Superior temporal gyrus (tissue), 1 donor: Measurements from ENCODE around the gene PER1.

Experiments
- DNase-seq: peaks from one replicate; pipeline ENCODE4 v3.0.0-alpha.2; 2016; ENCODE audit errors: extremely low spot score

Gene PER1, protein sequence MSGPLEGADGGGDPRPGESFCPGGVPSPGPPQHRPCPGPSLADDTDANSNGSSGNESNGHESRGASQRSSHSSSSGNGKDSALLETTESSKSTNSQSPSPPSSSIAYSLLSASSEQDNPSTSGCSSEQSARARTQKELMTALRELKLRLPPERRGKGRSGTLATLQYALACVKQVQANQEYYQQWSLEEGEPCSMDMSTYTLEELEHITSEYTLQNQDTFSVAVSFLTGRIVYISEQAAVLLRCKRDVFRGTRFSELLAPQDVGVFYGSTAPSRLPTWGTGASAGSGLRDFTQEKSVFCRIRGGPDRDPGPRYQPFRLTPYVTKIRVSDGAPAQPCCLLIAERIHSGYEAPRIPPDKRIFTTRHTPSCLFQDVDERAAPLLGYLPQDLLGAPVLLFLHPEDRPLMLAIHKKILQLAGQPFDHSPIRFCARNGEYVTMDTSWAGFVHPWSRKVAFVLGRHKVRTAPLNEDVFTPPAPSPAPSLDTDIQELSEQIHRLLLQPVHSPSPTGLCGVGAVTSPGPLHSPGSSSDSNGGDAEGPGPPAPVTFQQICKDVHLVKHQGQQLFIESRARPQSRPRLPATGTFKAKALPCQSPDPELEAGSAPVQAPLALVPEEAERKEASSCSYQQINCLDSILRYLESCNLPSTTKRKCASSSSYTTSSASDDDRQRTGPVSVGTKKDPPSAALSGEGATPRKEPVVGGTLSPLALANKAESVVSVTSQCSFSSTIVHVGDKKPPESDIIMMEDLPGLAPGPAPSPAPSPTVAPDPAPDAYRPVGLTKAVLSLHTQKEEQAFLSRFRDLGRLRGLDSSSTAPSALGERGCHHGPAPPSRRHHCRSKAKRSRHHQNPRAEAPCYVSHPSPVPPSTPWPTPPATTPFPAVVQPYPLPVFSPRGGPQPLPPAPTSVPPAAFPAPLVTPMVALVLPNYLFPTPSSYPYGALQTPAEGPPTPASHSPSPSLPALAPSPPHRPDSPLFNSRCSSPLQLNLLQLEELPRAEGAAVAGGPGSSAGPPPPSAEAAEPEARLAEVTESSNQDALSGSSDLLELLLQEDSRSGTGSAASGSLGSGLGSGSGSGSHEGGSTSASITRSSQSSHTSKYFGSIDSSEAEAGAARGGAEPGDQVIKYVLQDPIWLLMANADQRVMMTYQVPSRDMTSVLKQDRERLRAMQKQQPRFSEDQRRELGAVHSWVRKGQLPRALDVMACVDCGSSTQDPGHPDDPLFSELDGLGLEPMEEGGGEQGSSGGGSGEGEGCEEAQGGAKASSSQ (N-terminal part only)

DNA sequence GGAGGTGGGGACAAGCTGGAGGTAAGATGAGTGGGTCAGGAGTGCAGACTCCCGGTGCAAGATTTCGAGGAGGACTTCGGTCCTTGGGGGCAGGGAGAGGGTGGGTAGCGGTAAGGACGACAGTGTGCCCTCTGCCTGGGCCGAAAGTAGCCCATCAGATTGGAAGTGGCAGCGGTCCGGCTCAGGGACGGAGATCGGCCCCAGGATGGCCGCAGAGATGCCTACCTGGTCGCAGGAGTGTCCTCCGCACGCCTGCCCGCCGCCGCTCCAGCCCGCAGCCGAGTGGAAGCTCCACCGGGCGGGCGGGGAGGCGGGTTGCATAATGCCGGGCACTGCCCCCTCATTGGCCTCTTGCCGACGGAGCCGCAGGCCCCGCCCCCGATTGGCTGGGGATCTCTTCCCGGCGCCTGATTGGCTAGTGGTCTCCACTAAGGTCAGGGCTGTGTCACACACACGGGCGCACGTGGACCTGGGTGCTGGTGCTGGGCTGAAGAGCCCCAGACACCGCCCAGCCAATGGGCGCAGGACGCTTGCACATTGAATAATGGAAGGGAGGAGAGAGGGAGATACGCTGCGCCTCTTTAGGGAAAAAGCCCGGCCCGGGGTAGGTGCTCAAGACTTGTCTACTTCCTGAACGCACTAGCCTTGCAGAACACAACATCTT is at the start of gene PER1:
Gene PER1, minus strand, starts transcription at position 293 of the 664 bp plus-strand sequence. CDS start 1,698 bp downstream, outside the sequence.
- DNase-seq: peak; percentile 96

DNA sequence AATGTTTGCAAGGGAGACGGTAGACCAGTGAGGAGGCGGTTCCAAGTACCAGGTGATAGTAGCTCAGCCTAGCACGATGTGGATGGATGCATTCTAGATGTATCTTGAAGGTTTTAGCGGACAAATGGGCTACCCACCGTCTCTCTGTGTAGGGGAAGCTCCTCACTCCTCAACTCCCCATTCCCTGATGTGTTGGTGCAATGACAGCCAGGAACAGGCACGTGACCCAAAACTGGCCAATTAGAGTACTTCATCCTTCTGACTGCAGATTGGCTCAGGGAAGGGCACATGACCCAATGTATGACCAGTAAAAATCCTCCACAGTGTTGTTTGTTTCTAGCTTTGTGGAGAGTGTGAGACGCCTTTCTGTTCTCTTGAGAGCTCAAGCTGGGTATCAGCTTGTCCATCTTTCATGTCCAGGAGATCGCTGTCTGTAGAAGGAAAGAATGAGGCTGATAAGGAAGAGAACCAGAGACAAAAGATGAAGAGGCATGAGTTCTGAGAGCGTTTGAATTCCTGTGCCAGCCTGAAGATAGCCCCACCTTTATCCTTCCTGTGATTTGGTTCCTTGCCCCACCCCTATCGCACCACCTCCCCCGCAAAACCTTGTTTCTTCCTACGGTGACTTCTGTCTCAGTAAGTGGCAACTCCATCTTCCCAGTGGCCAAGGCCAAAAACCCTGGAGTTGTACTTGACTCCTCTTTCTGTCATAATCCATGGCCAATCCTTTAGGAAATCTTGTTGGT is 40.0 kb upstream of the PER1 start:
- DNase-seq: peak; percentile 100

DNA sequence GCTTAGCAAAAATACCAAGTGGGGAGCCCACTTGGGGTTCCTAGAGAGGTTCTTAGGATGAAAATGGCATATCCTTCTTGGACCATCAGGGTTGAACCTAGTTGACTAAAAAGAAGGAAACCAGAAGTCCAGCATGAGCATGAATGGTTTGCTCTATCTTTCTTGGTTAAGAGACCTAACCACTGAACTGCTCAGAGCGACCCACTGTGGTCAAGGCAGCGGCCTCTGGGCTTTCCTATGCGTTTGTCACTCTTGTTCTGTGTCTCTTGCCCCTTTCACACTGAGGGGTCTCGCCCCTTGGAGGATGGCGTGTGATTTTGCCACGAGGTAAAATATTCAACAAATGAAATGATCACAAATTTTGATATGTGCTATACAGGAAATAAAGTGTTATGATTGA is 38.3 kb upstream of the PER1 start:
- DNase-seq: no peak

DNA sequence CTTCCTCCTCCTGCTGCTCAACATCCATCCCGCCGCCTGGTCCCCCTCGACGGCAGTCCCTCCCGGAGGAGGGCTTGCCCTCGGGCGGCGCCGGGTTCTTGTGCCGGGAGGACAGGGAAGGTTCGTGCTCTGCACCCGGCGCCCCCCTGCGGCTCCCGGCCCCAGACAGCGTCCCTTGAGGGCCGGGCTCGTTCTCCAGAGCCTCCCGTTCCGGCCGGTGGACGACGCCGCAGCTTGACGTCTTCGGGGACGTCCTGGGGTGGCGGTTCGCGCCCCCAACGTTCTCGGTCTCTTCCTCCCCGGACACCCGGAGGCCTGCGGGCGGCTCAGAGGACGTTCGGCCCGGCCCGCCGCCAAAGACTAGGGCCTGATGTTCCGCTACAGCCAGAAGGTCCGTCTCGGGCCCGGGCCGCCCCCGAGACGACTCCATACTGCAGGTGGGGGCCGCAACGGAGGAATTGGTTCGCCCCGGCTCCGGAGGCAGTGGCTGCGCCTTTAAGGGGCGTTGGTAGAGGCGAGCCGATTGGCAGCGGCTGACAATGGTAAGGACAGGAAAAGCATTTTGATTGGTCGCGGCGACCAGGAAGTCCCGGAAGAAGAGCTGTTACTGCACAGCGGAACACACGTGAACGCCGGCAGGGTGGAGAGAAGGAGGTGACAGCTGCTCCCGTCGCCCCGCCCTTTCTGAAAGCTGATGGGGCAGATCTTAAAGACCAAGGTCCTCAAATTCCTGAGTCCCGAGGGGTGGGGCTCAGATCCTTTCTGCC is 37.7 kb upstream of the PER1 start, which contains the start of gene BORCS6:
Gene BORCS6, minus strand, starts transcription at position 470 of the 767 bp plus-strand sequence. Its CDS starts 40 bp downstream, at position 430.
- DNase-seq: peak; percentile 99

DNA sequence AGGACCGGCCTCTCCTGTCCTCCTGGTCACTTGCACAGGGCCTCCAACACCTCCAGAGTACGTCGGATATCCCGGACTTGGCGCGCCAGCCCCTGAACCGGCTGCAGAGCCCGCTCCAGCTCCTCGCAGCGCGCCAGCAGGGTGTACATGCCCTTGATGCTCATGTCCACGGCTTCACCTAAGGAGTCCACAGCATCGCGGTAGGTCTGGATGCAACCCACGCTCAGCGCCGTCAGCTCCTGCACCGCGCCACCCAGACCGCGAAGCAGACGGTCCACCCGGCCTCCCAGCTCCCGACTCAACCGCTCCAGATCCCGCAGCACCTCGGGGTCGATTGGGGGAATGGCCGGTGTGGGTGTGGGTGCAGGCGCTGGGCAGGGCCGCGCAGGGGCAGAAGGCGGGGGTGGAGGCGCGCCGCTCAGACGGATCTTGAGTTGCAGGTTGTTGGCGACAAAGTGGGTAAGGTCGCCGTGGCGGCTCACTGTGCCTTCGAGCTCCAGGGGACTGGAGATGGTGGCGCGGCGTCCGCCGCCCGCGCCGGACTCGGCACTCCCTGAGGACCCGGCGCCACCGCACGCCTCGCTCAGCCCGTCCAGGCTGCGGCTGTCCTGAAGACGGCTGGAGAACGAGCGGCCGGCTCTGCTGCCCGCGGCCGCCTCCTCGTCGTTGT is 37.0 kb upstream of the PER1 start:
- no peak for DNase-seq

DNA sequence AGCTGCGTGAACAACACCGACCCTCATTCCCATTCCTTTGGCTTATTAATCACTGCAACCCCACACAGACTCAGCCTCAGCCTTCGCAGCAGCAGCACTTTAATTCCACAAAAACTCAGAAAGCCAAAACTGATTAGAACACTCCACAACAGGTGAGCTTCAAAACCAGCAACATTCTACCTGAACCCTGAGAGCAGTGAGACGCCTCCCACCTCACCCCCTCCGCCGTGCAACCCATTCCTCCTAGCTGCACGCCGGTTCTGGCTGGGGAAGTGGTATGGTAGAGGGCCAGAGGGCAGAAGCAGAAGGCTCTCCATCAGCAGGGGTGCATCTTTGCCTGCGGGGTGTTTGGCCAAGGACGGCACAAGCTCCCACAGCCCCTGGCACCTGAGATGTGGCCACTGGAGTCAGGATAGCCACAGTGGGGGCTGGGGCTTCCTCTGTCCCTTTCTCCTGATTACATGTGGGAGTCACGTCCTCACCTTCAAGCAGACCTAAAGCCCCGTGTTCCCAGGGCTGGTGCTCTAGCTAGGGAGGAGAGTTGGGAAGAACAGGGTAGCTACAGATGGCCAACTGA is 36.1 kb upstream of the PER1 start:
- DNase-seq: no peak

DNA sequence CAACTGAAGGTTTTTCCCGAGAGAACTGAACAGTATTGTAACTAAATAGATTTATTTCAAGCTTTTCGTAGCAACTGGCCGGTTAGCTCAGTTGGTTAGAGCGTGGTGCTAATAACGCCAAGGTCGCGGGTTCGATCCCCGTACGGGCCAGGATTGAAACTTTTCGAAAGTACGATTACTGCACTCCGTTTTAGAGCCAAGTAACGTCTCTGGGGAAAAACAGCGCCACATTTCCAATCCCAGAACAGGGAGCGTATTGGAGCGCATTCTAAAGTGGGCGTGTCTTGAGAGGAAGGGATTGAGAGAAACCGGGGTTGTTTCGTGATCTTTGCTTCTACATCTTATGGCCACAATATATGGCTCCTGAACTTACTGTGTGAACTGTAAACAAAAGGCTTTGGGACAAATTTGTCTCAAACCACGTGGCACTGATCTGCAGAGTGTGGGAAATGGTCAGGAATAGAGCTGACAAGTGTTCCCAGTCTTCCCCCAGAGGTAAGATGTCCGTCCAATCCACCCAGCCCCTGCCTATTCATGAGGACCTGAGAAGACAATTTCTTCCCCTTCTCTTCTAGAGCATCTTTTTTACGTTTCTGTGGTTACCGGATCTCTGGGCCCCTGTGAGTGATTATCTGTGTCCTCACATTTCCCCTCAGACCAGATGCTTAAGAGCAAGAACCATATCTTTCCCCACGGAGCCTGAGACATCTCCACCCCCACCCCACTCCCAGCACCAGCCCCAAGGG is 35.5 kb upstream of the PER1 start:
- peak; percentile 97 for DNase-seq

DNA sequence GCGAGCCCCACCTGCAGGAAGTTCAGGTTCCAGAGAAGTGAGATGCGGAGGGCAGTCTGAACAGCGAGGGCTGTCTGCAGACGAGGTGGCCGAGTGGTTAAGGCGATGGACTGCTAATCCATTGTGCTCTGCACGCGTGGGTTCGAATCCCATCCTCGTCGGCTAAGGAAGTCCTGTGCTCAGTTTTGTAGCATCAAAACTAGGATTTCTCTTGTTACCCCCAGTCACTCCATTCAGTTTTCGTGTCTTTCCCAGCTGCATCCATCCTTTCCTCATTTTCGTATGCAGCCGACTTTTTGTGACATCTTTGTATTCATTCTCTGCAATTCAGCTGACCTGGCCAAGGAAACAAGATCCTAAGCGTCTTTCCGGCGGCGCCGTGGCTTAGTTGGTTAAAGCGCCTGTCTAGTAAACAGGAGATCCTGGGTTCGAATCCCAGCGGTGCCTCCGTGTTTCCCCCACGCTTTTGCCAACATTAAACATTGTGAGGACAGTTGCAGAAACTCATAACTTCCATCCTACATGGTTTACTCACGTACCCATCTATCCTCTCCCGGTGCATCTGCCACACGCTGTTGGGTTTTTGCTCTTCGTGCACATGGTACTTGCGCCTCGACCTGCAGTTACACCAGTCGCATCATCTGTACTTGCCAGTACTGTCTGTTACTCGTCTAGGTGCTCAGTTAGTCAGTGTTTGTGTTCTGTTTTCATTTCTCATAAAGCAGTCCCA is 34.7 kb upstream of the PER1 start:
- DNase-seq: peak; percentile 96

DNA sequence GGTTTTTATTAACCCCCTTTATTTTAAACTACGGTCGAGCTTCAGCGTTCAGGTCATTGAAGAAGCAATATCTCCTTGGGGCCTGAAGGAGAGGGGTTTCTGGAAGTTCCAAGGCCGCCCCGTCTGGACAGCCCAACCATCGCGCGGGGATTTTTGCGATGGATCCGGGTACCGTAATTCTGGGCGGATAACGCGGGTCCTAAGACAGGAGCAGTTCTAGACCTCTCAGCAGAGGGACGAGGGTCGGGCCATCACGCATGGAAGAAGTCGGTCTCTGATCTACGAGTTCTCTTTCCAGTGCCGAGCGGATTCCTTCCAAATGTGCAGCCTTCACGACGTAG is 34.2 kb upstream of the PER1 start:
- no peak for DNase-seq

DNA sequence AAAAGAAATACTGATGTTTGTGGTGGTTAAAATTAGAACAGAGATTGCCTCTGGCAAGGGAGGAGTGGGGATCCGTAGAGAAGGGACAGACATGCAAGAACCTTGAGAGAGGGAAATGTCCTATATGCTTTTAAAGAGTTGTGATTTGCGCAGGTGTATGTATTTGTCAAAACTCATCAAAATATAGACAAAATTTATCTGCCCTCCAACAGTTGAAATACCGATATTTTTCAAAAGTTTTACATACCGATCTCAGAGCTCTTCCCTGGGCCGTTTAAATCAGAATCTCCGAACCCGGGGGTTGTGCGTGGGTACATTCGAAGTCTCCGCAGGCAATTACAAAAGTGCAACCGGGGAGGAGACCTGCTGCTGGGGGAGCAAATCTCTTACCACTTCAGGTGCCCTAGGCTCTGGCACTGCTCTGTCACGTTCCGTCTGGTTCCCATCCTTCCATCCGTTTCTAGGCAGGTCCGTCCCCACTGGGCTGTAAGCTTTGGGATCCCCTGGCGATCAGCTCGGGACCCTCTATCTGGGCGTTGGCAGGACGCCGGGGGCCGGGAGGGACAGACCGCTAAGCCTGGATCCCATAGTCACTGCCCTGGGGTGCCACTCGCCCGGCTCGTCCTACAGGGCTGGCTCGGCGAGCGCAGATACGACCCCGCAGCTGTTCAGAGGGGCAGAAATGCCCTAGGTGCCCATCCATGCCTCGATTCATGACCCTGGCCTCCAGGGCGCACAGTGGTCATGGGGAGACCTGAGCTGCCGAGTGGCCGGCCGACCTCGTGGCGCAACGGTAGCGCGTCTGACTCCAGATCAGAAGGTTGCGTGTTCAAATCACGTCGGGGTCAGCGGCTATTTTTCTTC is 33.6 kb upstream of the PER1 start:
- peak; percentile 90 for DNase-seq

DNA sequence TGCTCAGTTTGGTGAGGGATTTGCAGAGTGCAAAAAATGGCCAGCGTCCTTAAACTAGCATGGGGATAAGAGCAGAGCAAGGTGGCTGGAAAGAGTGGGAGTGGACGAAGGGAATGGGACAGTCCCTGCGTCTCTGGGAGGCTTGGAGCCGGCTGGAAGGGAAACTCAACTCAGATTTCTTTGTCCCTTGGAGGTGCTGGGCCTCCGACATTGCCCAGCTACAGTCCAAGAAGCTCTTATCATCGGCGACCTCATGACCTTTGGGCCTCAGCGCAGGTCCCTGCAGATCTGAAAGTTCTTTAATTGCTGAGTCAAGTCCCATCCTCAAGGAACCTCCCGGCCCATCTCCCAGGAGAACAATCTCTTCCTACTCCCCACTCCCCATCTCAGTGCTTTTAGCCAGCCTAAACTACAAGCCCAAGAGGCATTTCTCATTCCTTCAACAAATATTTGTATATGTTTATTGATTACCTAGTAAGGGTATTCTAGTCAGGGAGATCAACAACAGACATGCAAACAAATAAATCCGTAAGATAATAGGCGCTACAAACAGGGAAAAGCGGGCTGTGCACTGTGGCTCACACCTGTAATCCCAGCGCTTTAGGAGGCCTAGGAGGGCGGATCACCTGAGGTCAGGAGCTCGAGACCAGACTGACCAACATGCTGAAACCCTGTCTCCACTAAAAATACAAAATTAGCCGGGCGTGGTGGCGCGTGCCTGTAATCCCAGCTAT is 25.0 kb upstream of the PER1 start:
- DNase-seq: no peak

DNA sequence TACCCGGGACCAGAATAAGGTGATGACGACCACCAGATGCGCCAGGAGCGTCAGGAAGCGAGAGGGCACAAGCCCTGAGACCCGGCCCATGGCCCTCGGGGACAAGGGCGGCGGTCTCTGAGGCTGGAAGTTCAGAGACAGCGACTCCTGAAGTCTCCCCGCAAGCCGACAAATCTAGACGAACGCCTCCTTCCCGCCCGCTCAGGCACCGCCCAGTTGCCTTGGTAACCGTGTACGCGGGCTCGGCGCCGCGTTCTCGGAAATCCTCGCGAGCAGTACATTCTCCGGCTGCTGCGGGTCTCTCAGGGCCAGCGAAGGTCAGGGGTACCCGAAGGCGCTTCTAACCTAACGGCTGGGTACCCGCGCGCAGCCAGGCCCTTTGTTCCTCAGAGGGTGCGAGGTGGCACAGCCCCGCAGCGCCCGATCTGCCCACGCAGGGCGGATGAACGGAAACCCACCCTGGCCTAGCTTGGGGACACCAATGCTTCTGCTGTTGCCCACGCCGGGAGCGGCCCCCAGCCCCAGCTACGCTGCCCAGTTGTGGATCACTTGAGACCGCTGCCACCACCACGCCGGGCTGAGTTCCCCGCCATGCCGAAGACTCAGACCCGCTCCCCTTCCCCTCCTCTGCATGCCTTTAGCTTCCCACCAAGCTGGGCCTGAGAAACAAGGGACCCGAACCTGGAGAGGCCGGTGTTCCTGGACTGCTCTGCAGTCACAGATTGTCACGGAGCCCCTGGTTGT is 24.2 kb upstream of the PER1 start, which contains the start of gene TMEM107:
Gene TMEM107, minus strand, starts transcription at position 184 of the 744 bp plus-strand sequence. Its CDS starts 94 bp downstream, at position 90.
- peak; percentile 82 for DNase-seq

DNA sequence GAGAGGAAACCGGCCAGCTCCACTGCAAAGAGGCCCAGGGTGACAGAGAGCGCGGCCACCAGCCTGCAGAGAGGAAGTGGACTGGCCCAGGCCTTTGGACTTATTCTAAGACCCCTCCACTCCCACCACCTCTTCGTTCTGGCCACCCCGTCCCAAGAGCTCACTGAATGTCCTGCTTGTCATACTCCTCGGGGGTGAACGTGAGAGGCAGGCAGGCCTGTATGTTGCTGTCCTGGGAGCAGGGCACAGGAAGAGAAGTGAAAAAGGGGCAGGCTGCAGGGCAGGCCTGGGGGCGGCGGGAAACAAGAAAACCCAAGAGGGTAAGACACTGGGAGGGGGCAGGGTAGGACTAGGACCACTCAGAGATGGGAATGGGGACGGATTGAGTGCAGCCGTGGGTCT is 23.6 kb upstream of the PER1 start:
- DNase-seq: no peak

DNA sequence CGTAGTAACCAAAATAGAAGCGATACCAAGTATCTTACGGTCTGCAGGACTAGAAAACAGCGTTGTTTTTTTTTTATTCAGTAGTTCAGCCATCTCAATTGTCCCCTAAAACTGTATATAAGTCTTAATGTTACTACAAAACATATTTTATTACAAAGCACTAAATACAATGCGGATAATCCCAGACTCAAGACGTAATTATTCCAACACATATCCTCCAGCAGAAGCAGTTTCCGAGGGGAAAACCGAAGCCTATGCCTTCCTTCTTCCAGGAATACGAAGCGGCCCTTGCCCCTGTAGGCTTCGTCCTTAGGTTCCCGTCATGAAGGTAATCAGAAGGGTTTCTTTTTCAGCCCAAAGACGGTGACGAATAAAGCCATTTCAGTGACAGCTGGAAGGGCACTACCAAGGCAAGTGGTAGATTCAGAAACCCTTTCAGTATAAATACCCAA is 21.7 kb upstream of the PER1 start:
- no peak for DNase-seq
